ENCODE data around the gene ATF3. TPM values are rescaled to one million over a fixed set of nuclear protein-coding genes. Genes with fewer than 3 reads are reported as not detected.
"Not testable (repeated sequence)": the region's sequence is repeated elsewhere in the genome, so short reads cannot be mapped to it uniquely, and the experiment has no call there.

ATF3 gene
- total RNA-seq, 1 experiment from 2014 or later = 43.2 TPM

GRCh38 chr1:212656730-212657129 is 48.2 kb downstream of the ATF3 start:
- no peak overlapping the region for H3K4me3 ChIP-seq (replicated peaks in 1 of 2; ENCODE audit: low read depth in 1 of 2, low read length in 2 of 2)
- no peak overlapping the region for H3K4me2 ChIP-seq (ENCODE audit: low read length)
- H3K27me3 ChIP-seq (ENCODE audit: insufficient read depth, low read length) = no peaks in the 10 kb centered on the region
- RAD21 ChIA-PET (ENCODE audit: low non-redundant PET in 1 of 2, low total read pairs in 2 of 2, uncharacterized antibody in 2 of 2, unreplicated experiment in 2 of 2) = no interaction called here
- no peaks in the 10 kb centered on the region for H3K9me2 ChIP-seq (ENCODE audit: insufficient read depth)
- peaks cover 0 to 13% of the 10 kb centered on the region in 2 experiments; a peak in 2 of 4 replicates for H3K4me1 ChIP-seq (ENCODE audit: control insufficient read depth in 1 of 2, insufficient read depth in 2 of 2, low read length in 2 of 2)
- CTCF ChIA-PET = interaction anchor here (2.3 kb wide), 1 partner anchor 8 kb away, joined by 16 read pairs; no protein-coding TSS in a partner anchor
- no peak for ATAC-seq
- intact Hi-C loops (cut with micrococcal nuclease) = no loop called here
- H4K20me1 ChIP-seq (ENCODE audit: insufficient read depth) = no peaks in the 10 kb centered on the region
- no peaks in the 10 kb centered on the region for H3K9me3 ChIP-seq (ENCODE audit: control insufficient read depth in 1 of 2, insufficient read depth in 1 of 2, low read depth in 1 of 2, low read length in 2 of 2)
- no peaks in the 10 kb centered on the region for H3K36me3 ChIP-seq (ENCODE audit: control insufficient read depth in 1 of 2, insufficient read depth in 2 of 2, low read length in 2 of 2)
- H3K9ac ChIP-seq (ENCODE audit: low read length) = no peak overlapping the region
- no peaks in the 10 kb centered on the region for H3K79me2 ChIP-seq (ENCODE audit: insufficient read depth, low read length)
- no peak for DNase-seq (ENCODE audit: low read depth, low spot score)
- TF ChIP-seq ELF1 (IDR thresholded peaks at IDR 0.05; ENCODE audit: borderline replicate concordance, low read depth) (no peak), REST (IDR thresholded peaks at IDR 0.05; ENCODE audit: low read depth) (no peak), POLR2AphosphoS5 (IDR thresholded peaks at IDR 0.05; ENCODE audit: low read depth, low read length) (no peak), CTCF (IDR thresholded peaks at IDR 0.05 in 2 of 3, conservative IDR thresholded peaks at IDR 0.05 in 1 of 3; ENCODE audit: borderline replicate concordance in 1 of 3, insufficient read depth in 1 of 3, low read depth in 2 of 3, low read length in 2 of 3) (no peak), YY1 (IDR thresholded peaks at IDR 0.05; ENCODE audit: extremely low read depth, insufficient replicate concordance, low read depth, low read length) (no peak), ZNF274 (IDR thresholded peaks at IDR 0.05; ENCODE audit: low read depth, low read length) (no peak), FOSL1 (IDR thresholded peaks at IDR 0.05; ENCODE audit: low read depth) (no peak), ATF3 (IDR thresholded peaks at IDR 0.05) (no peak), JUND (IDR thresholded peaks at IDR 0.05) (no peak), ZFX (IDR thresholded peaks at IDR 0.05) (no peak)
- POLR2A ChIA-PET = no interaction called here
- H3K27ac ChIP-seq (ENCODE audit: low read depth, low read length) = no peak overlapping the region
- no peak overlapping the region for H2AFZ ChIP-seq (ENCODE audit: low read depth, low read length, poor library complexity, severe bottlenecking)
- no TSS peak for BruUV-seq (replicated peaks)

GRCh38 chr1:212658250-212658649 is 49.7 kb downstream of the ATF3 start:
- H3K9ac ChIP-seq (ENCODE audit: low read length); BruUV-seq (replicated peaks); ATAC-seq; H3K9me3 ChIP-seq (ENCODE audit: control insufficient read depth in 1 of 2, insufficient read depth in 1 of 2, low read depth in 1 of 2, low read length in 2 of 2); H3K27me3 ChIP-seq (ENCODE audit: insufficient read depth, low read length); H3K36me3 ChIP-seq (ENCODE audit: control insufficient read depth in 1 of 2, insufficient read depth in 2 of 2, low read length in 2 of 2); POLR2A ChIA-PET; H2AFZ ChIP-seq (ENCODE audit: low read depth, low read length, poor library complexity, severe bottlenecking); CTCF ChIA-PET; H4K20me1 ChIP-seq (ENCODE audit: insufficient read depth); intact Hi-C loops (cut with micrococcal nuclease); H3K4me3 ChIP-seq (replicated peaks in 1 of 2; ENCODE audit: low read depth in 1 of 2, low read length in 2 of 2); H3K9me2 ChIP-seq (ENCODE audit: insufficient read depth); H3K27ac ChIP-seq (ENCODE audit: low read depth, low read length); H3K4me2 ChIP-seq (ENCODE audit: low read length); H3K79me2 ChIP-seq (ENCODE audit: insufficient read depth, low read length); RAD21 ChIA-PET (ENCODE audit: low non-redundant PET in 1 of 2, low total read pairs in 2 of 2, uncharacterized antibody in 2 of 2, unreplicated experiment in 2 of 2); DNase-seq (ENCODE audit: low read depth, low spot score): not testable (repeated sequence)
- H3K4me1 ChIP-seq (ENCODE audit: control insufficient read depth in 1 of 2, insufficient read depth in 2 of 2, low read length in 2 of 2) = peaks cover 0 to 13% of the 10 kb centered on the region in 2 experiments; a peak in 2 of 4 replicates
